A673 (cell line): ENCODE results near the gene OLIG1. TPM values are rescaled to one million over a fixed set of nuclear protein-coding genes. Genes with fewer than 3 reads are reported as not detected.

Experiments
- BruUV-seq: library from RNA; stranded (reverse); fragments of 400-500 nt; replicated peaks from 2 replicates; lab custom pipeline; 2021; lab: Mats Ljungman, UMichigan
- CTCF ChIA-PET: fragments of 300-600 bp; sonication (Branson Sonifier 250); formaldehyde crosslinking; loops from one replicate; lab custom pipeline; 2022; ENCODE audit warnings: antibody characterized with exemption; lab: Charles Lee
- POLR2A ChIA-PET: fragments of 300-600 bp; sonication (Branson Sonifier 250); formaldehyde crosslinking; loops from one replicate; lab custom pipeline; 2022; ENCODE audit warnings: antibody characterized with exemption; ENCODE audit not compliant: low non-redundant PET; lab: Charles Lee
- DNase-seq: peaks from one replicate; pipeline ENCODE4 v3.0.0-alpha.2; 2015; ENCODE audit warnings: low spot score
- H3K27ac ChIP-seq: fragments of 200-600 bp; sonication (generic); 2 replicates; pipeline ENCODE4 v1.5.1; 2016; ENCODE audit warnings: mixed run types, low read depth, mild to moderate bottlenecking, mixed read lengths, antibody characterized with exemption, low read length; ENCODE audit not compliant: poor library complexity, severe bottlenecking
- H3K27me3 ChIP-seq: fragments of 200-600 bp; sonication (generic); replicated peaks from 2 replicates; pipeline ENCODE4 v1.6.1; 2017; ENCODE audit warnings: mixed run types, low read depth, mild to moderate bottlenecking, mixed read lengths, antibody characterized with exemption, low read length; ENCODE audit not compliant: insufficient read depth, poor library complexity
- H3K36me3 ChIP-seq: fragments of 200-600 bp; sonication (generic); 2 replicates; pipeline ENCODE4 v1.6.1; 2016; ENCODE audit warnings: mixed run types, mild to moderate bottlenecking, mixed read lengths, antibody characterized with exemption, low read length; ENCODE audit not compliant: insufficient read depth, poor library complexity, severe bottlenecking
- H3K4me1 ChIP-seq: fragments of 200-600 bp; sonication (generic); 2 replicates; pipeline ENCODE4 v1.6.1; 2017; ENCODE audit warnings: mixed run types, mild to moderate bottlenecking, mixed read lengths, antibody characterized with exemption, low read length; ENCODE audit not compliant: insufficient read depth, poor library complexity, severe bottlenecking
- H3K4me3 ChIP-seq: fragments of 200-600 bp; sonication (generic); 2 replicates; pipeline ENCODE4 v1.5.1; 2016; ENCODE audit warnings: low read depth, mixed run types, mild to moderate bottlenecking, mixed read lengths, low read length; ENCODE audit not compliant: poor library complexity, severe bottlenecking
- H3K9me3 ChIP-seq: fragments of 200-600 bp; sonication (generic); 2 replicates; pipeline ENCODE4 v1.6.1; 2016; ENCODE audit warnings: mixed run types, low read depth, mild to moderate bottlenecking, mixed read lengths, antibody characterized with exemption, low read length; ENCODE audit not compliant: poor library complexity, severe bottlenecking
- EZH2 ChIP-seq: fragments of 200-600 bp; sonication (generic); IDR thresholded peaks from 2 replicates; pipeline ENCODE4 v1.6.1; 2017; ENCODE audit warnings: borderline replicate concordance, low read depth, mild to moderate bottlenecking, mixed read lengths, antibody characterized with exemption, low read length; ENCODE audit not compliant: poor library complexity, severe bottlenecking
- intact Hi-C: fragments of 100-400 bp; cut with micrococcal nuclease; formaldehyde crosslinking; loops from one replicate; pipeline ENCODE4 v1.10.0; 2022; ENCODE audit not compliant: unreplicated experiment
- total RNA-seq: library from RNA; stranded (reverse); gene quantifications from 2 replicates; pipeline ENCODE4 v1.2.3, GENCODE V29; 2021
- TF ChIP-seq, protein P1 (sequence below): fragments of 300-800, 200-600 bp; sonication (generic); conservative IDR thresholded peaks from 2 replicates; pipeline ENCODE4 v1.5.1; 2017; ENCODE audit warnings: low read depth, mild to moderate bottlenecking, antibody characterized with exemption, low read length, moderate library complexity, mixed read lengths

Gene OLIG1
- total RNA-seq, 1 experiment from 2014 or later = not detected

DNA sequence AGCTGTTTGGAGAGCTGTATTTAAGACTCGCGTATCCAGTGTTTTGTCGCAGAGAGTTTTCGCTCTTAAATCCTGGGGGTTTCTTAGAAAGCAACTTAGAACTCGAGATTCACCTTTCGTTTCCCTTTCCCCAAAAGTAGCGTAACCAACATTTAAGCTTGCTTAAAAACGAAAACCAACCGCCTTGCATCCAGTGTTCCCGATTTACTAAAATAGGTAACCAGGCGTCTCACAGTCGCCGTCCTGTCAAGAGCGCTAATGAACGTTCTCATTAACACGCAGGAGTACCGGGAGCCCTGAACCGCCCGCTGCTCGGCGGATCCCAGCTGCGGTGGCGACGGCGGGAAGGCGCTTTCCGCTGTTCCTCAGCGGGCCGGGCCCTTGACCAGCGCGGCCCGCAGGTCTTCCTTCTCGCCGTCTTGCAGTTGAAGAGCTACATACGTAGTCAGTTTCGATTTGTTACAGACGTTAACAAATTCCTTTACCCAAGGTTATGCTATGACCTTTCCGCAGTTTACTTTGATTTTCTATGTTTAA, 1.9 kb downstream of the OLIG1 start:
- TF ChIP-seq EZH2 = peak; percentile 96
- TF ChIP-seq, protein P1, sequence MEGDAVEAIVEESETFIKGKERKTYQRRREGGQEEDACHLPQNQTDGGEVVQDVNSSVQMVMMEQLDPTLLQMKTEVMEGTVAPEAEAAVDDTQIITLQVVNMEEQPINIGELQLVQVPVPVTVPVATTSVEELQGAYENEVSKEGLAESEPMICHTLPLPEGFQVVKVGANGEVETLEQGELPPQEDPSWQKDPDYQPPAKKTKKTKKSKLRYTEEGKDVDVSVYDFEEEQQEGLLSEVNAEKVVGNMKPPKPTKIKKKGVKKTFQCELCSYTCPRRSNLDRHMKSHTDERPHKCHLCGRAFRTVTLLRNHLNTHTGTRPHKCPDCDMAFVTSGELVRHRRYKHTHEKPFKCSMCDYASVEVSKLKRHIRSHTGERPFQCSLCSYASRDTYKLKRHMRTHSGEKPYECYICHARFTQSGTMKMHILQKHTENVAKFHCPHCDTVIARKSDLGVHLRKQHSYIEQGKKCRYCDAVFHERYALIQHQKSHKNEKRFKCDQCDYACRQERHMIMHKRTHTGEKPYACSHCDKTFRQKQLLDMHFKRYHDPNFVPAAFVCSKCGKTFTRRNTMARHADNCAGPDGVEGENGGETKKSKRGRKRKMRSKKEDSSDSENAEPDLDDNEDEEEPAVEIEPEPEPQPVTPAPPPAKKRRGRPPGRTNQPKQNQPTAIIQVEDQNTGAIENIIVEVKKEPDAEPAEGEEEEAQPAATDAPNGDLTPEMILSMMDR = no peak
- Histone ChIP-seq H3K4me3 (peak overlapping the region; percentile 10), H3K27me3 (peaks cover 99% of the 10 kb centered on the region), H3K27ac (no peak overlapping the region), H3K4me1 (no peaks in the 10 kb centered on the region), H3K36me3 (no peaks in the 10 kb centered on the region), H3K9me3 (peaks cover 8% of the 10 kb centered on the region)
- DNase-seq = peak; percentile 10
- intact Hi-C loops = no loop called here
- no TSS peak for BruUV-seq
- CTCF ChIA-PET = no interaction called here
- POLR2A ChIA-PET = no interaction called here

DNA sequence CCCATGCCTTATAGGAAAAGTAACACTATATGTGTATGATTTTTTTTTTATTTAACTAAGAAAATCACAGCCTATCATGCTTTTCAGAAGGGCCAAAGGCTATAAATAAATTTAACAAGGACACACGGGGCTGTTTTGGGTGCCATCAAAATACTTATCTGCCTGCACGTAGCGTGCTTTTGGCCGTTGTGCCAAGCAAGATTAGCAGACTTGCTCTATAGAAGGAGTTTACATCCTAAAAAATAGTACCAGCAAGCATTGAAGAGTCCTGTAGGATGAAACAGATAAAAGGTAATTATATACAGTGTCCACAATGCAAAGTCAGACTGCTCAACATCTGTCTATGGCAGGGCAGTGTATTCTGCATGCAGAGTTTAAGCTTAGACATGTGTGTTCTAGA, 3.7 kb downstream of the OLIG1 start:
- H3K27ac ChIP-seq = no peak overlapping the region
- H3K27me3 ChIP-seq = peaks cover 99% of the 10 kb centered on the region
- DNase-seq = no peak
- H3K36me3 ChIP-seq = no peaks in the 10 kb centered on the region
- BruUV-seq = no TSS peak
- intact Hi-C loops = no loop called here
- ChIA-PET POLR2A (no interaction called here), CTCF (interaction anchor here (0.6 kb wide), 1 partner anchor 11 kb away, joined by 9 read pairs; no protein-coding TSS in a partner anchor)
- H3K4me1 ChIP-seq = no peaks in the 10 kb centered on the region
- H3K4me3 ChIP-seq = no peak overlapping the region
- TF ChIP-seq, protein P1 = no peak
- TF ChIP-seq EZH2 = no peak
- peaks cover 8% of the 10 kb centered on the region for H3K9me3 ChIP-seq

DNA sequence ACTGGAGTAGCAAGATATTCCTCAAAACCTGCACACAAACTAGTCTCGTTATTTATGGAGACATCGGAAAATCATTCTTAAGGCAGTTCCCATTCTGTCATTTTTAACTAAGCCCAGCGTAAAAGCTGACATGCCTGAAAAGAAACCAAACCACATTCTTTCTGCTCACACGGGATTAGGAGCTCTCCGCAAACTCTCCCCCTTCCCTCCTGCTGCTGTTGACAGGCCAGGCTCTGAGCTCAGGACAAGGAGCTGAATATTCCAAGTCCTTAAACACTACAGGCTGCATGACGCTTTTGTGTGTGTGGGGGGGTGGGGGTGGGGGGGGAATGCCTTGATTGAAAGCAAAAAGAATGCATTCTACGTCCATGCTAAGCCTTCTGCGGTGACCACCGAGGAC, 5.2 kb downstream of the OLIG1 start:
- H3K4me1 ChIP-seq = no peaks in the 10 kb centered on the region
- no peak for TF ChIP-seq EZH2
- POLR2A ChIA-PET = no interaction called here
- CTCF ChIA-PET = no interaction called here
- H3K9me3 ChIP-seq = no peaks in the 10 kb centered on the region
- H3K27ac ChIP-seq = no peak overlapping the region
- BruUV-seq = no TSS peak
- H3K36me3 ChIP-seq = no peaks in the 10 kb centered on the region
- no peak overlapping the region for H3K4me3 ChIP-seq
- H3K27me3 ChIP-seq = peaks cover 95% of the 10 kb centered on the region
- no peak for DNase-seq
- intact Hi-C loops = no loop called here
